NCI-H1694 (cell line): ENCODE results near the gene CADM2.
"Not testable (repeated sequence)": the region's sequence is repeated elsewhere in the genome, so short reads cannot be mapped to it uniquely, and the experiment has no call there.

Experiments
- DNase-seq: peaks from one replicate; lab custom pipeline; 2025; lab: John Stamatoyannopoulos, UW

Gene CADM2

DNA sequence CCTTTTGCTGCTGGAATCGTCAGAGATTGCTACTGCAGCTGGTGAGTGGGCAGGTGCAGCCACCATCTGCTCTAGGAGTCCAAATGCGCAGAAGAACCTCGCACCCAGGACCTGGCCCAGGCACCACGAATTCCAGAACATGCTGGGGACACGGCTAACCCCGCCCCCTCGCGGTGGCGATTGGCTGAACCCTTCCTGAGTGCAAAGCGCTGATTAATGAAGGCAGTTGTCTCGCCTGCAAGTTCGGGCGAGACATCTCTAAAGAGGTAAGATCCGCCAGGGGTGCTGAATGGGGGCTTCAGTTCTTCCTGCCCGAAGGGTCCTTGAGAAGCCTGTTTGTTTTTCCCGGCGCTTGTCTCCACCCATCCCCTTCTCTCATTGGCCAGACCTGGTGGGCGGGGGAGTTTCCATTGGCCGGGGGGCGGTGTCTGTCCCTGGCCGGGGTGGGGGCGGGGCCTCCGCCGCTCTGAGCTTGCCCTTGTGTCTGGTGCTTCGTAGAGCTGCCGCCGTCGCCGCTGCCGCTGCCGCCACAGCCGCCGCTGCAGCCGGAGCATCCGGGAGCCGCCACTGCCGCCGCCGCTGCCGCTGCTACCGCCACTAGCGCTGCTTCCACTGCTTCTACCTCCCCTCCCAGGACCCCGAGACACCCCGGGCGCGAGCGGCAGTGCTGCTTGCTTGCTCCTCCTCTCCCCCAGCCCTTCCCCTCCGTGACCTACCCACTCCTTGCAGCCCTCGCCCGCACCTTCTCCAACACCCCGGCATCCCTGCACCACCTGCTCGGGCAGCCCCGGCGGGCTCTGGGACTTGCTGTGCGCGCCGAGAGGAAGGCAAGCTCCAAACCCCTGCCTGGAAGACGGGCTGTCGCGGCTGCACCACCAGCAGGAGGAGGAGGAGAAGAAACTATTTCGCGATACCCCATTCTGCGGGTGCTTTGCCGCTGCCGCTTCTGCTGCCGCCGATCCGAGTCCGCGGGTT, at the start of gene CADM2:
Gene CADM2, plus strand, starts transcription at position 495 of the 975 bp plus-strand sequence.
- peak; percentile 39 for DNase-seq

DNA sequence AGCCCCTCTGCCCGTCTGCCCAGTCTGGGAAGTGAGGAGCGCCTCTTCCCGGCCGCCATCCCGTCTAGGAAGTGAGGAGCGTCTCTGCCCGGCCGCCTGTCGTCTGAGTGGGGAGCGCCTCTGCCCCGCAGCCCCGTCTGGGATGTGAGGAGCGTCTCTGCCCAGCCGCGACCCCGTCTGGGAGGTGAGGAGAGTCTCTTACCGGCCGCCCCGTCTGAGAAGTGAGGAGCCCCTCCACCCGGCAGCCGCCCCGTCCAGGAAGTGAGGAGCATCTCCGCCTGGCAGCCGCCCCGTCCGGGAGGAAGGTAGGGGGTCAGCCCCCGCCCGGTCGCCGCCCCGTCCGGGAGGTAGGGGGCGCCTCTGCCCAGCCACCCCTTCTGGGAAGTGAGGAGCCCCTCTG, 40.2 kb upstream of the CADM2 start:
- not testable (repeated sequence) for DNase-seq

DNA sequence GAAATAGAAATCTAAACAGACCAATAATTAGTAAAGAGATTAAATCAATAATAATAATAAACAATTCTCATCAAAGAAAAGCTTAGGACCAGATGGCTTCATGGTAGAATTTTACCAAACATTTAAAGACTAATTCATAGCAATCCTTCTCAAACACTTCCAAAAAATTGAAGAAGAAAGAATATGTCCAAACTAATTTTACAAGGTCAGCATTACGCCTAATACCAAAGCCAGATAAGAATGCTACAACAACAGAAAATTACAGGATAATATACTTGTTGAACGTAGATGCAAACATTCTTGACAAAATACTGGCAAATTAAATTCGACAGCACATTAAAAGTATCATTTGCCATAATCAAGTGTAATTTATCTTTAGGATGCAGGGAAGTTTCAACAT, 36.1 kb upstream of the CADM2 start:
- DNase-seq = no peak

DNA sequence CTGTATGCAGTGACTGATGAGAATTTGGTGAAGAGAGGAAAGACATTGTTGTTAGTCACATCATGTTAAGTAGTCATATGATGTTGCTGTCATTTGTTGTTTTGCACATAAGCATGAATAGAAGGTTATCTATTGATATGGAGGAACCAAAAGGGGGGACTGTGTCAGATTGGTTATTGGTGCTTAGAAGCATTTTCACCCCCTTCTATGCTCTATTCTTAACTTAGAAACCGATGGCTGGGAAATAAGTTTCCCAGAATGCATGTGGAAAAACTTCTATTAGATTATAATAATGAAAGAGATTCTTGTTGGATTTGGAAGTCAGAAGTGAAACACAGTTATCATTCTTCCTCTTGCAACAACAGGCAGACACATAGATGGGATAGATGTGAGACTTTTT, 33.2 kb upstream of the CADM2 start:
- no peak for DNase-seq

DNA sequence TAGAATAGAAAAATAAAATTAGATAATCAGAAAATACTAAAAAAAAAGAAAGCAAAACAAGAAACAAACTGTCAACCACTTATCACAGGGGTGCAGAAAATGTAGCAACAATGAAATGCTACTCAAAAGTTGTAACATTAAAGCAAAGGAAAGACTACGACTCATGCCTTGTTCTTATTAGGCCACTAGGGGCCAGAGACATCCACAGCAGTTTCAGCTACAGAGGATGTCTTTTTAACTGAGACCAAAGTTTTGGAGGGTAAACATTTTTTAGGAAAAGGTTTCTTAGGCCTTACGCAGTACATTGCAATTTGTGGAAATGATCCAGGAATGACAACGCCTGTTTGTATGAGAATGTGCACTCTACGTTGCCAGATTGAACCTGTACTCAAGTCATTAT, 15.4 kb upstream of the CADM2 start:
- DNase-seq = no peak

DNA sequence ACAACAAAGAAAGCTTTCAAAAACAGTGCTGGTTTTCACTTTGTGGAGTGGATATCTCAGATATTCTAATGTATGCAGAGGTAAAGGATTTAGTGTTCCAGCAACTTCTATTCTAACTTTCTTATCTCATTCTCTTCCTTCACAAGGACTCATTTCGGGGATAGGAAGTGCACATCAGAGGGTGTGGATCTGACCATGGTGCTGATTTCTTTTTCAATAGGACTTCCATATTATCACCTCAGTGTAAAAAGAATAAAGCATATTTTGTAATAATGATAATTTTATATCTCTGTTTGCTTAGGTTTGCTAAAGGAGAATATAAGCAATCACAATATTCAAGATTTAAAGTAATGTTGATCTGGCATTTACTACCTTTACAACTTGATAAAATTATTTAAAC, 12.5 kb upstream of the CADM2 start:
- DNase-seq = no peak

DNA sequence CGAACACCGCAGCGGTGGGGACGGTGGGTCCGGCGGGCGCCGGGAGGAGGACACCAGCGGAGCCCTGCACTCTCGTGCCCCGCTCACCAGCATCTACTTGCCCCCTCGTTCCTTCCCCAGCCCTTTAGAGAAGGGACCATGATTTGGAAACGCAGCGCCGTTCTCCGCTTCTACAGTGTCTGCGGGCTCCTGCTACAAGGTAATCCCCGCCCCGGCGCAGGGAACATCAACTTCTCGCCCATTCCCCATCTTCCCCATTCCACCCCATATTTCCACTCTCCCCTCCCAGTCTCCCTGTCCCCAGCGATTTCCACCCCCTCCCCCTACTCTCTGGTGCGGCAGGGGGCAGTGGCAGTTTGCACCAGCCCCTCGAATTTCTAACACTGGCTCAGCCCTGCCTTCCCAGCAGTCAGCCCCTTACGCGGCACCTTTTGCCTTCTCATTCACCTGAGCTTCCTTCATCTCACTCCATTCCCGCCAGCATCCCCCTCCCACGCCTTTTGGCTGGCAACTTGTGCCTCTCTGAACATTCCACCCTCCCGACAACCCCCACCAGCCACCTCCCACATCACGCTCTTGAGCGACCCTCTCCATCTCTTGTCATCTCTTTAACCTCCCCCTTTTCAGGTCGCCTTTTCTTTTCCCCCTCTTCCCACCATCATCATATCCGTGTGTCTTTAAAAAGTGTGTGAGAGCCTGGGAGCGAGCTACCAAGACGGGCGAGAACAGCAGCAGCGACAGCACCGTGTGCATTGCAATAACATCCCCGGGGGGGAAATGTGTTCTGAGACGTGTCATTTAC, 882 bp downstream of the CADM2 start:
- no peak for DNase-seq

DNA sequence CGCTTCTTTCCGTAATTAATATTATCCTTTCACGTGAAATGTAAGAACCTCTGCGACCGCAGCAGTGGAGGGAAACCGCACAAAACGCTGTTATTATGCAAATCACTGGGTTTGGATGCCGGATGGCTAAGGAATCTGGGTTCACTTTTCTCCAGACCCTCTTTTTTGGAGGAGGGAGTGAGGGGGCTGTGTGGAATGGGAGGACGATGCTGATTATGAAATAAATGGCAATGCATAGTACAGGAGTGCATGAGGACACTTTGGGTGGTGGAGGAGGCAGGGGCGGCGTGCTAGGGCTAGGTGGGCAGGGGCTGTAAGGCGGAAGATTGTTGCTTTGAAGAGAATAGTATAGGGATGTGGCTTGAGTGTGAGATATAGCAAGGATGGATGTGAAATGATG, 1.8 kb downstream of the CADM2 start:
- no peak for DNase-seq

DNA sequence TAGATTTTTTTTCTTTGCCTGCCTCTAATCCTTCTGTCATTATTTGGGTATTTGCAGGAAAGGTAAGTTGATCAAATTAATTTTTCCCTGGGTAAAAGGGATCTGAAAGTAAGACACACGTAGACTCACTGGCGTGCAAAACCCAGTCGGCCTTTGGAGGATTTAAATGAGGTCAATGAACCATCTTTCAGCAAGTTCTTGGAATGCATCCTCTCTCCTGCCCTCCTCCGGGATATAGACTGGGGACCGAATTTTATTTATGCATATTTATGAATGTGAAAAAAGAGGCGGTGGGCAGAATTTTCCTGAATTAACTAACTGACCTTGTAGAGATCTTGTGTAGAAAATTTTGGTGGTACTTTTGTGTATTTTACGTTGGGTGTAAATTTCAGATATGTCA, 2.2 kb downstream of the CADM2 start:
- no peak for DNase-seq

DNA sequence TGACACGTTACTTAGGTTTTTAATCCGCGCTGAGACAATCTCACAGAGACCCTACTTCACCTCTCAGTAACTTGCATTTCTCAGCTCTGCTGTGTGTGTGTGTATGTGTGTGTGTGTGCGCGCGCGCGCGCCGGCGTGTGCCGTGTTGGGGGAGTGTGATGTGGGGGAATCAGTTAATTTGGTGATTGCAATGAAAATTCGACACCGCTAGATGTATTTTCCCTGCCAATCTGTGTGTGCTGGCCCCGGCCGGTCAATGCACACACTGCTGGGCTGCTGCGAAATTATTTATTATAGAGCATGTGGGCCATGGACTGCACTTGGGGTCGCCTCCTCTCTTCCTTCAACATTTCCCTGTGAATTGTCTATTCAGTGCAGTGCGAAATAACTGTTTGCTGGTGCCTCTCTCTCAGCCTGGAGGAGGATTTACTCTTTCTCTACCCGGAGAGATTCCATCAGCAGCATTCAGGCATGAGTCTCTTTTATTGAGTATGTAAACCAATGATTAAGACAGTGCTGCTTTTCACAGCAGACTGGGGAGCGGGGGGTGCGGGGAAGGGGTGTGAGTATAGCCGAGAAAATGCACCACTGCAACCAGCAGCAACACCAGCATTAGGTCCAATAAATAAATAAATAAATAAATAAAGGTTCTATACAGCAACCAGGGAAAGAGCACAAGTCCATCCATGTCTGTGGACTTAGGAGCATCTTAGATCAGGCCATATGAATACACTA, 2.9 kb downstream of the CADM2 start:
- no peak for DNase-seq

DNA sequence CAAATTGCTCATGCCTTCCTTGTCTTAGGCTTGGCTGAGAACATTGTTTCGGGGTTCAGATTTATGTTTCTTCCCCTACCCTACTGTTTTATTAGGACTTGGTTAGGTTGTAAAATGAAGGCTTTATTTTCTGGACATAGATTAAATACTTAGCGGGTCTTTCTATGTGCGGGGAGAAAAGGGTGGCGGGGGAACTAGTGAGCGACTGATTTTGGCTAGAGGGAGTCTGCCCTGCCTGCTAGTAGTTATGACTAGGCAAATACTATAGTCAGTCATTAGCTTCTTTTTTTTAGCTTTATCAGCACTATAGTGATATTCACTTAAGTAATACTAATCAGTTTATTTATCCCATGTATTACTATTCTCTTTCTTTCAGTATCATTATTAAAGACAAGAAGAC, 3.6 kb downstream of the CADM2 start:
- no peak for DNase-seq

DNA sequence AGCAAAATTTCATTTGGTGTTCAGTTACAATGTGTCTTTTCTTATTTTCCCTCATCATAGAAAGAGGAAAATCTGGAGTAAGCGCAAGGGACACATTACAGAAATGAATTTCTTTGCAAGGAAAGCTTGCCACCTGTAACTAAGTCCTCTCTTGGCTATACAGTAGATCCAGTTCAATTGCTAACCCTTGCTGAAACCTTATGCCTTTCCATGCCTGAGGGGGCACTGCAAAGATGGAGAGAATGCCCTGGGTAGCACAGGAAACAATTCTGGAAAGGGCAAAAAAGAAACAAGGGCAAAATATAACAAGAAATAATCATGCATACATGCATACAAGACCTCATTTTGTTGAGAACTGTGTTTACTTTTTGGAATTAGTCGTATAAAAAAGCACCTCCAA, 4.3 kb downstream of the CADM2 start:
- no peak for DNase-seq

DNA sequence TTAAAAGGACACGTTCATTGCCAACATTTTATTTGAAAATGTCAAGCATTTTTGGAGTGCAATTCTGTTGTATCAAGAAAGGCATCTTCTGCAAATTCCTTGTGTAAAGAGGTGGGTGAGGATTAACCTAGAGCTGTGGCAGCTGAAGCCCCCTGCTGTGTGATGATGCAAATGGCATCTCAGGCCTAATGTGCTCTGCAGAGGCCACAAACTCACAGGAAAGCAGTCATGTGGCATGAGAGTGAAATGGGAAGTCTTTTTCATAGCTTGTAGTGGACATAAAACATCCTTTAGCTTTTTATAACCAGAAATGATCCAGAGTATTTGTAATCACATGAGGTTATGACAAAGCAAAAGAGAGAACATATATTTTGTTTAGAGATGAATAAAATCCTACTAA, 6.4 kb downstream of the CADM2 start:
- no peak for DNase-seq

DNA sequence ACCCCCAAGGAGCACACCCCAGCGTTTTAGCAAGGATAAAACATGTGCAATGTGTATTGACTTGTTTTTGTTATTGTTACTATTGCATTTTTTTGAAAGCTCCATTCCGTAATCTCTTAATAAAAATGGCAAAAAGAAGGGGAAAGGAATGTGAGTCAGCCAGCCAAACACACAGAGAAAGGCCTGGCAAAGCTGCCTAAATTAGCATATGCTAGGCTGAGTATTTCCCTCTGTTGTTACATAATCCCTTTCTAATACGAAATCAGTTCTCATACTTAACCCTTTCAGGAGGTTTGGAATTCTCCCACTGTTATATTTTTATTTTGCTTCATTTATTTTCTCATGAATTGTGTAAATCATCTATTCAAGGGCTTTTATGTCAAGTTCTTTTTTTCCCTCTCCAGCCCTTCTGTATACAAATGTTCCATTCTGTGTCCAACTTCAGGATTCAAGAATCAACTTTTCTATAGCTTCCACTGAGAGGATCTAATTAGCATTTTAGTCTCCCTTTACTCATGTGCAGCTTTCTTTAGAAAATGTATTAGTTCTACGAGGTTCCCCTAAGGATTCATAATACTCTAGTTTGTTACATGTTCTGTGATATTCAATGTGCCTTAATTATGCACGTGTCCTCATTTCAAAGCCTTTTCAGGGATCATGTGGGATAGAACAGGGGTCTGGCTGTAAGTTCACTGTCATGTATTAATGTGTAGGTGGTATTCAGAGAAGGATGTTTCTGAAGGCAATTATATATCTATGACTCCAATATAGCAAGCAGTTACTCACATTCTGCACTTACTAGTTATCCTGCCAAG, 9.2 kb downstream of the CADM2 start:
- DNase-seq = no peak

DNA sequence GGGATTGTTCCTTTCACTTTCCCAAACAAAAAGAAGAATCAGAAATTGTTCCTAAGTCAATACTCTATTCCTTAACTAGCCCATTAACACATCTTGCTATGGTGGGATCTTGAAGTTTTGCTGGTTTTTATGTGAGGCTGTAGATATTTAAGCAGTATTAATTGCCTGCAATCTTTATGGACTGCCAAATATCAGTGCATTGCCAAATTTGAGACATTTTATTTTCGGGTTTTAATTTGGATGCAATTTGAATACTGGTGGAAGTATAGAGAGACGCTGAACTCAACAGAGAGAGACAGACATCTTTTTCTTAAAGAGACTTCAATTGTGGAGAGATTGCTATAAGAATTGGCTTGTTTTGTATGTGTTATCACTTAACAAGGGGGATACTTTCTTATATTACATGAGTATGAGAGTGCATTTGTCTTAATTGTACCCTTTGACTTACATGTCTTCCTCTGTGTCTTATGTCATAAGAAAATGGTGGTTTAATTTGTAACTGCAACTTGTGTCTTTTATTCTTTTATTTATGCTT, 10.0 kb downstream of the CADM2 start:
- DNase-seq = no peak

DNA sequence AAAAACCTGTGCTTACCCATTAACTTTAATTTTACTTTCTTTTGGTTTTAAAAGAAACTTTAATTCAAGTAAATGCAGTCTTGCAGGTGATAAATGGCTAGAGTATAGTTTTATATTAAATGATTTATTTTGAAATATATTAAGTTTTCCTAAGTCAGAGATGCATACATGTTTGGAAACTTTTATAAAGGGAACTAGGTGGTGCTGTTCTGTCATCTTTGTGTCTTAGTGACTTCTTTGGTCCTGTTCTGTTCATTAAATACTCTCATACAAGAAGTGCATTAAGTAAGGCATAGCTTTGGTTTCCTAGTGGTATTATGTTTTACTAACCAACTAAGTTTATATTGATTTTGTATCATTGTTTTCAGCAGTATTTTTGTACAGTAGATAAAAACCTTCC, 15.6 kb downstream of the CADM2 start:
- no peak for DNase-seq

DNA sequence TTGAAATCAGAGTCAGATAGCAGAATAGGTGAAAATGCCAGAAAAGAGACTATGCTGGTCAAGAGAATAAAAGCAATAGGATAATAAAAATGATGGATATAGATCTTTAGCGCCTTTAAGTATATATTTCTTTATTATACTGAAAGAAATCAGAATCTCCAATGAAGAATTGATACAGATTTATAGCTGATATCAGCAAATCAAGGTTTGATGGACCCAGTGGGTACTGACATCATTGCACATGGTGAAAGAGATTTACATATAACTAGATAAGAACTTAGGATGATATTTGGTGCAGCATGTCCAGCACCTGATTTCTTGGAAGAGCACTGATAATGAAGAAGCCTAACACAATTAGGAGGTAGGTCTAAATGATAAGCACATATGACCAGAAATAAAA, 18.2 kb downstream of the CADM2 start:
- no peak for DNase-seq

DNA sequence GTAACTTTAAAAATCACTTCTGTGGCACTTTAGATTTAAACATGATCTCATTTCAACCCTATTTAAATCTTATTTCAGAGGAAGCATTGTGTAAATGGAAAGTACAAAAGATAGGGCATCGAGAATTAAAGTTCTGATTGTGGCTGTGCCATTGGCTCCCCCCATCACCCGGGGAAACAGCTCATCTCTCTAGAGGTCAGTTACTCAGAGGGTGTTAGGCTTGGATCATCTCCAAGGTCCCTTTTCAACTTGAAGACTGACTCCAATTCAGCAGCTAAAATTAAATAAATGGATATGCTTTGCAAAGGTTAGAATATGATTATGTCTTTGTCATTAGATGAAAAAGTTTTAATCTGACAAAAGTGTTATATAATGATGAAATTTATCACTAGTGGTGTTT, 20.1 kb downstream of the CADM2 start:
- DNase-seq = no peak

DNA sequence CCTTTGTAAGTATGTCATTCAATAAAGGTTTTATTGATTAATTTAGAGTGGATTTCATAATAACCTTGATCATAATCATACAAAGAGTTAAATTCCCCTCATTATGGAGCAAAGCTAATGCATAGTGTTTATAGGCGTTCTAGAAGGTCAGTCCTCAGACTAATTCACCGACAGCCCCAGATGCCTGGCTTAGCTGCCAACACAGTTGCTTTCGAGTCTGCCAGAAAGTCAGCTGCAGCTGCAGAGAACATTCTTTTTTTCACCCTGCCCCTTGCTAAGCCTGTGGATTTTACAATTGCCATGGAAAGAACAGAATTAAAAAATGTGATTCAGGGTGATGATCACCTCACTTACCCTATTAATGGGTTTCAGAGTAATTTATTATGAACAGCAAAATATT, 21.2 kb downstream of the CADM2 start:
- no peak for DNase-seq

DNA sequence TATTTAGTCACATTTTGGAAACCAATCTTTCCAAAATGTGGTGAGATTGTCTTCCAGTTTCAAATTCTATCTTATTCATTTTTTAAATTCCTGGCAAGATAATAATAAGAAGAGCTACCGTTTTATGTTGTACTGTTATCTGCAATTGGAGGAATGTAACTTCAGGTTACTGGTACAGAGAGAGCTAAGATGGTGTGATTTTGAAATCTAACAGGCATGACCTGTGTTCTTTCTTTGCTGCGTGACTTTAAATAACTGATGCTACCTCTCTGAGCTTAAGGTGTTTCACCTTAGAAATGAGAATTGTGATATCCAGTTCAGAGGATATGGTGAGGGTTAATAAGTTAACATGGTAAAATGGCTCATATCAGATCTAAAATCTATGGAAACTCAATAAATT, 21.7 kb downstream of the CADM2 start:
- no peak for DNase-seq

DNA sequence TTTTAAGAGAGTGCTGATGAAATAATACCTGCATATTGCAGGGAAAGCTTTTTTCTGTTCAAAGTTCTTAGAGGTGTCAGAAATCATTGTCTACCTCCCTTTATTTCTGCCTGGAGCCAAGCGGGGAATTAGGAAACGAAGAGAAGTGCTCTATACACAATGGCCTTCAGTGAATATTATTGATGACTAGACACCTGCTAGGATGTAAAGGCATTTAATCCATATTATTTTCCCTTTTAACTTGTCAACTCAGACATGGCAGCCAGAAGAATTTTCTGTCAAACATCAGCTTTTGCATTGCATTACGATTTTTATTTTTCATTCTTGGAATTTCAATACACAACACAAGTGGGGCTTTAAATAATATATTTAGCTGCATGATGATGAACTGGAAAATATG, 24.7 kb downstream of the CADM2 start:
- no peak for DNase-seq
